CD4-positive, alpha-beta T cell (primary cell): Measurements from ENCODE around the gene PRIMA1. TPM values are rescaled to one million over a fixed set of nuclear protein-coding genes. Genes with fewer than 3 reads are reported as not detected.

Experiments
- ATAC-seq: fragments of 200-7000 bp; cut with Tn5 transposase; one replicate; pipeline ENCODE4 v1.10.0; 2022; ENCODE audit warnings: mild to moderate bottlenecking; ENCODE audit not compliant: poor library complexity
- CTCF ChIA-PET: fragments of 350-600 bp; sonication (Branson Sonifier 250); formaldehyde crosslinking; loops from one replicate; lab custom pipeline; 2021; ENCODE audit warnings: antibody characterized with exemption, inconsistent platforms; lab: Charles Lee
- POLR2A ChIA-PET: fragments of 350-600 bp; sonication (Branson Sonifier 250); formaldehyde crosslinking; loops from one replicate; lab custom pipeline; 2021; ENCODE audit warnings: antibody characterized with exemption, inconsistent platforms; lab: Charles Lee
- DNase-seq, 14 experiments: peaks; one replicate each; pipeline ENCODE4 v3.0.0-alpha.2; 2013 to 2020; ENCODE audit warnings: mixed read lengths in 2 of 14
- H3K27ac ChIP-seq, 2 donors: one replicate each; pipeline versions ENCODE4 v1.5.1 to v1.7.0; 2013; ENCODE audit warnings: low read length in 2 of 2, low read depth in 1 of 2, mild to moderate bottlenecking in 1 of 2
- H3K27me3 ChIP-seq, 2 experiments: 1 replicate in 1 of 2; 2 replicates in 1 of 2; pipeline versions ENCODE4 v1.6.1 to v1.7.0; 2013; ENCODE audit warnings: low read length in 2 of 2, control low read depth in 1 of 2, mild to moderate bottlenecking in 1 of 2, moderate library complexity in 1 of 2; ENCODE audit not compliant: insufficient read depth in 2 of 2, control insufficient read depth in 1 of 2
- H3K36me3 ChIP-seq: one replicate; pipeline ENCODE4 v1.6.1; 2013; ENCODE audit warnings: low read length, control low read depth; ENCODE audit not compliant: insufficient read depth
- H3K4me1 ChIP-seq: one replicate; pipeline ENCODE4 v1.6.1; 2013; ENCODE audit warnings: low read length, control low read depth; ENCODE audit not compliant: insufficient read depth
- H3K4me3 ChIP-seq: one replicate; pipeline ENCODE4 v1.5.1; 2013; ENCODE audit warnings: mild to moderate bottlenecking, low read length, moderate library complexity
- H3K9me3 ChIP-seq, 2 experiments: 1 replicate in 1 of 2; 2 replicates in 1 of 2; pipeline versions ENCODE4 v1.6.1 to v1.7.0; 2013; ENCODE audit warnings: low read length in 2 of 2, mild to moderate bottlenecking in 2 of 2, control low read depth in 1 of 2, moderate library complexity in 1 of 2; ENCODE audit not compliant: control insufficient read depth in 1 of 2, insufficient read depth in 1 of 2
- H3K27ac Mint-ChIP-seq: one replicate; pipeline ENCODE4 v1.8.0; 2020; ENCODE audit warnings: mixed read lengths
- H3K27me3 Mint-ChIP-seq: one replicate; pipeline ENCODE4 v1.8.0; 2021; ENCODE audit warnings: mixed read lengths
- H3K36me3 Mint-ChIP-seq: one replicate; pipeline ENCODE4 v1.8.0; 2021; ENCODE audit warnings: low read depth, mixed read lengths
- H3K4me1 Mint-ChIP-seq: one replicate; pipeline ENCODE4 v1.8.0; 2021; ENCODE audit warnings: low read depth, mixed read lengths
- H3K4me3 Mint-ChIP-seq: one replicate; pipeline ENCODE4 v1.8.0; 2020; ENCODE audit warnings: mild to moderate bottlenecking, mixed read lengths
- H3K9me3 Mint-ChIP-seq: one replicate; pipeline ENCODE4 v1.8.0; 2020; ENCODE audit warnings: mixed read lengths
- intact Hi-C, 2 experiments: fragments of 100-400 bp; cut with DNase I in 1 of 2; cut with micrococcal nuclease in 1 of 2; formaldehyde crosslinking; loops; one replicate each; pipeline versions ENCODE4 v1.15.1 to v1.9.0; 2023 to 2025; cut with DNase I, micrococcal nuclease
- total RNA-seq, 174 experiments: library from RNA in 2 of 174; stranded (reverse) in 2 of 174; gene quantifications; one replicate each; pipeline ENCODE4 v1.2.3 and lab custom pipeline; 2021 to 2026
- TF ChIP-seq, protein P1 (sequence below): fragments of 200-600 bp; IDR thresholded peaks from one replicate; pipeline ENCODE4 v1.8.0; 2022; ENCODE audit warnings: antibody characterized with exemption, mild to moderate bottlenecking

Gene PRIMA1
- total RNA-seq, 2 experiments from 2014 or later, result not detected

DNA sequence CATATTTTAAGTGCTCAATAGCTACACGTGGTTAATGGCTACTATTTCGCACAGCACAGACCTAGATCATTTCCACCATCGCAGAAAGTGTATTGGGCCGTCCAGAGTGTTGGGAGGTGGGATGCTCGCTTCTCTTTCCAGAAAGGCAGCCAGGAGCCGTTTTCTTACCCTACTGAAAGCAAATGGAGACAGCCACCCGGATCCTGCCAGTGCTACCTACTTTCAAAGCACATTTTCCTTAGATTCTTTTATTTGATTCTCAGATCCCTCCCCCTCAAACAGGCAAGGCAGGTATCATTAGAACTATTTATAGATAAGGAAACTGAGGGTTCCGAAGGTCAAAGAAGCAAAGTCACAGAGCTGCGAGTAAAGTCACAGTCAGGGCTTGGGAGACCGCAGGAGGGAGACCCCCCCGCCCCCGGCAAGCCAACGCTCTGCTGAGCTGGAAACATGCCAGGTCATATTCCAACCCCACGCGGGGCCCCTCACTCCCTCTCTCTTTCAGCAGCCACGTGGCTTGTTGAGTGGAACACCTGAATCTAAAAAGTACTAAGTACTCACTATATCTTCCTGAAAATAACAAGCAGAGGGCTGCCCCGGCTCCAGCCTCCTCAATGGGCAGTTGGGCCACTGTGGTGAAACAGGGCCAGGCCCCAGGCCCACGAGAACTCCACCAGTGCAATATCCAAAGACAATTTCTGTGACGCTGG, 36.2 kb downstream of the PRIMA1 start:
- no peaks in the 10 kb centered on the region for H3K9me3 Mint-ChIP-seq
- DNase-seq, result no peak
- peaks cover 0 to 13% of the 10 kb centered on the region in 2 experiments for H3K9me3 ChIP-seq
- H3K36me3 ChIP-seq, result no peaks in the 10 kb centered on the region
- ChIA-PET CTCF (no interaction called here), POLR2A (no interaction called here)
- no peak overlapping the region for H3K4me3 Mint-ChIP-seq
- no peaks in the 10 kb centered on the region for H3K36me3 Mint-ChIP-seq
- H3K4me3 ChIP-seq, result no peak overlapping the region
- H3K27me3 Mint-ChIP-seq, result no peaks in the 10 kb centered on the region
- no peaks in the 10 kb centered on the region for H3K4me1 Mint-ChIP-seq
- H3K27ac Mint-ChIP-seq, result no peak overlapping the region
- no peak overlapping the region for H3K27ac ChIP-seq
- TF ChIP-seq, protein P1, sequence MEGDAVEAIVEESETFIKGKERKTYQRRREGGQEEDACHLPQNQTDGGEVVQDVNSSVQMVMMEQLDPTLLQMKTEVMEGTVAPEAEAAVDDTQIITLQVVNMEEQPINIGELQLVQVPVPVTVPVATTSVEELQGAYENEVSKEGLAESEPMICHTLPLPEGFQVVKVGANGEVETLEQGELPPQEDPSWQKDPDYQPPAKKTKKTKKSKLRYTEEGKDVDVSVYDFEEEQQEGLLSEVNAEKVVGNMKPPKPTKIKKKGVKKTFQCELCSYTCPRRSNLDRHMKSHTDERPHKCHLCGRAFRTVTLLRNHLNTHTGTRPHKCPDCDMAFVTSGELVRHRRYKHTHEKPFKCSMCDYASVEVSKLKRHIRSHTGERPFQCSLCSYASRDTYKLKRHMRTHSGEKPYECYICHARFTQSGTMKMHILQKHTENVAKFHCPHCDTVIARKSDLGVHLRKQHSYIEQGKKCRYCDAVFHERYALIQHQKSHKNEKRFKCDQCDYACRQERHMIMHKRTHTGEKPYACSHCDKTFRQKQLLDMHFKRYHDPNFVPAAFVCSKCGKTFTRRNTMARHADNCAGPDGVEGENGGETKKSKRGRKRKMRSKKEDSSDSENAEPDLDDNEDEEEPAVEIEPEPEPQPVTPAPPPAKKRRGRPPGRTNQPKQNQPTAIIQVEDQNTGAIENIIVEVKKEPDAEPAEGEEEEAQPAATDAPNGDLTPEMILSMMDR, result no peak
- no peaks in the 10 kb centered on the region for H3K4me1 ChIP-seq
- H3K27me3 ChIP-seq, result no peaks in the 10 kb centered on the region
- intact Hi-C loops, result no loop called here
- no peak for ATAC-seq

DNA sequence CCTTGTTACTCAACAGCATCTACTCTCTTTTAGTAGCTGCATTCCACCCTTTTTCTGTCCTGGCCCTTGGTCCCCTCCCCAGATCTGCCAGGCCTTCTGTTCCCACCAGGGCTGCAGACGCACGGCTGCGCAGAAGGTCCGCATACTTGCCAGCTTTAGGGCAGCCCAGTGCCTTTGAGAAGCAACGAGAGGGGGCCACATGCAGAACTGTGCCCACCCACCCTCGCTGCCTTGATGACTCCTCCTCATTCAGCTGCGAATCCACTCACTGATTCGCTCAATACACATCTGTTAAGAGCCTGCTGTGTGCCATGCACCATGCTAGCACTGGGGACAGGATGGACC, 39.2 kb downstream of the PRIMA1 start:
- Histone ChIP-seq H3K9me3 (peaks cover 0 to 9% of the 10 kb centered on the region in 2 experiments), H3K4me1 (no peaks in the 10 kb centered on the region), H3K4me3 (no peak overlapping the region), H3K27ac (no peak overlapping the region), H3K36me3 (no peaks in the 10 kb centered on the region), H3K27me3 (no peaks in the 10 kb centered on the region)
- Mint-ChIP-seq H3K27me3 (peaks cover 4% of the 10 kb centered on the region), H3K9me3 (no peaks in the 10 kb centered on the region), H3K36me3 (no peaks in the 10 kb centered on the region), H3K27ac (no peak overlapping the region), H3K4me3 (no peak overlapping the region), H3K4me1 (no peaks in the 10 kb centered on the region)
- ATAC-seq (no peak), DNase-seq (no peak)
- intact Hi-C loops, result no loop called here
- POLR2A ChIA-PET, result no interaction called here
- CTCF ChIA-PET, result no interaction called here
- TF ChIP-seq, protein P1, result no peak

DNA sequence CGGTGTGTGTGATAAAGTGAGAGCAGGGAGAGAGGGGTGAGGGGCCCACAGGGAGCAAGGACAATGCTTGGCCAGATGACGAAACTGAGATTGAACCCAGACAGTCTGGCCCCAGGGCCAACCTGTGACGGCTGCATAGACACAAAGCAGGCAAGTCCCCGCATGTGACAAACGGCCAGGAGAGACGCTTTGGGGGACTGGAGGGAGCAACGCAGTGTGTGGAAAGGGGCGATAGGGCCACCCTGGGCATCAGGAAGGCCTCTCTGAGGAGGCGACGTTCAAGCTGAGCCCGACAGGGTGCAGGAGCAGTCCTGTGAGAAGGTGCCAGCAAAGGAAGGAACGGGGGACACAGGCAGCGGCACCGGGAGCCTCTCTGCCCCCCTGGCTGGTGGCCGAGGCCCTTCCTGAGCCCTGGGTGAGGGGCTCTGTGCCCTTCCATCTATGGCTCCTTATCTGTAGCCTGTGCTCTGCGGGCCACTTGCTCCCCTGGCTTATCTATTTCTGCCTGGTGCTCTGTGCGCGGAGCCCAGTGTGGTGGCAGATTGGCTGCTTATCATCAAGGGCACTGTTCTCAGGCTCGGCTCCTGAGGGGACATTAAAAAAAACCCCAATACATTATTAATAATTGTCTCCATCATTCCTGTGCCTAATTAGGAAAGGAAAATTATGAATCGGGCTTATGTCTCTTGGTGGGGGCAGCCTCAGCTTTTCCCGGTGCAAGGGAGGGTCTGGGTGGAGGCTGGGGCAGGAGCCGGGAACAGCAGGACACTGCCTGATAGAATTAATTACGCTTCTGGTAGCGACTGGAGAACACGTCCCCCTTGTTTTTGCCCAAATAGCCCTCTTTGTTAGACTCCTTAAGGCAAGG, 39.8 kb downstream of the PRIMA1 start:
- Histone ChIP-seq H3K27ac (no peak overlapping the region), H3K9me3 (peaks cover 0 to 9% of the 10 kb centered on the region in 2 experiments), H3K4me3 (no peak overlapping the region), H3K27me3 (no peaks in the 10 kb centered on the region), H3K36me3 (no peaks in the 10 kb centered on the region), H3K4me1 (no peaks in the 10 kb centered on the region)
- H3K36me3 Mint-ChIP-seq, result no peaks in the 10 kb centered on the region
- TF ChIP-seq, protein P1, result no peak
- no peak for DNase-seq
- peaks cover 4% of the 10 kb centered on the region for H3K27me3 Mint-ChIP-seq
- no peaks in the 10 kb centered on the region for H3K4me1 Mint-ChIP-seq
- ChIA-PET CTCF (no interaction called here), POLR2A (no interaction called here)
- ATAC-seq, result no peak
- no peak overlapping the region for H3K27ac Mint-ChIP-seq
- intact Hi-C loops, result no loop called here
- no peak overlapping the region for H3K4me3 Mint-ChIP-seq
- no peaks in the 10 kb centered on the region for H3K9me3 Mint-ChIP-seq
